ENCODE results near the gene ARL8A. TPM values are rescaled to one million over a fixed set of nuclear protein-coding genes. Genes with fewer than 3 reads are reported as not detected.

ARL8A gene
- total RNA-seq, 1 donor from 2014 or later: 95.1 TPM

GRCh38 chr1:202189918-202190715, 45.6 kb upstream of the ARL8A start:
- Mint-ChIP-seq H3K27me3 (ENCODE audit: low read depth) (peaks cover 16% of the 10 kb centered on the region), H3K27ac (ENCODE audit: unreplicated experiment) (no peak overlapping the region), H3K4me3 (ENCODE audit: unreplicated experiment) (no peak overlapping the region), H3K9me3 (ENCODE audit: low read depth) (no peaks in the 10 kb centered on the region), H3K36me3 (ENCODE audit: low read depth) (no peaks in the 10 kb centered on the region), H3K4me1 (ENCODE audit: low read depth) (peaks cover 3% of the 10 kb centered on the region)
- TF ChIP-seq, protein P1, sequence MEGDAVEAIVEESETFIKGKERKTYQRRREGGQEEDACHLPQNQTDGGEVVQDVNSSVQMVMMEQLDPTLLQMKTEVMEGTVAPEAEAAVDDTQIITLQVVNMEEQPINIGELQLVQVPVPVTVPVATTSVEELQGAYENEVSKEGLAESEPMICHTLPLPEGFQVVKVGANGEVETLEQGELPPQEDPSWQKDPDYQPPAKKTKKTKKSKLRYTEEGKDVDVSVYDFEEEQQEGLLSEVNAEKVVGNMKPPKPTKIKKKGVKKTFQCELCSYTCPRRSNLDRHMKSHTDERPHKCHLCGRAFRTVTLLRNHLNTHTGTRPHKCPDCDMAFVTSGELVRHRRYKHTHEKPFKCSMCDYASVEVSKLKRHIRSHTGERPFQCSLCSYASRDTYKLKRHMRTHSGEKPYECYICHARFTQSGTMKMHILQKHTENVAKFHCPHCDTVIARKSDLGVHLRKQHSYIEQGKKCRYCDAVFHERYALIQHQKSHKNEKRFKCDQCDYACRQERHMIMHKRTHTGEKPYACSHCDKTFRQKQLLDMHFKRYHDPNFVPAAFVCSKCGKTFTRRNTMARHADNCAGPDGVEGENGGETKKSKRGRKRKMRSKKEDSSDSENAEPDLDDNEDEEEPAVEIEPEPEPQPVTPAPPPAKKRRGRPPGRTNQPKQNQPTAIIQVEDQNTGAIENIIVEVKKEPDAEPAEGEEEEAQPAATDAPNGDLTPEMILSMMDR (IDR thresholded peaks at IDR 0.05): peak; percentile 46
- no peak for DNase-seq (ENCODE audit: low spot score)

DNA sequence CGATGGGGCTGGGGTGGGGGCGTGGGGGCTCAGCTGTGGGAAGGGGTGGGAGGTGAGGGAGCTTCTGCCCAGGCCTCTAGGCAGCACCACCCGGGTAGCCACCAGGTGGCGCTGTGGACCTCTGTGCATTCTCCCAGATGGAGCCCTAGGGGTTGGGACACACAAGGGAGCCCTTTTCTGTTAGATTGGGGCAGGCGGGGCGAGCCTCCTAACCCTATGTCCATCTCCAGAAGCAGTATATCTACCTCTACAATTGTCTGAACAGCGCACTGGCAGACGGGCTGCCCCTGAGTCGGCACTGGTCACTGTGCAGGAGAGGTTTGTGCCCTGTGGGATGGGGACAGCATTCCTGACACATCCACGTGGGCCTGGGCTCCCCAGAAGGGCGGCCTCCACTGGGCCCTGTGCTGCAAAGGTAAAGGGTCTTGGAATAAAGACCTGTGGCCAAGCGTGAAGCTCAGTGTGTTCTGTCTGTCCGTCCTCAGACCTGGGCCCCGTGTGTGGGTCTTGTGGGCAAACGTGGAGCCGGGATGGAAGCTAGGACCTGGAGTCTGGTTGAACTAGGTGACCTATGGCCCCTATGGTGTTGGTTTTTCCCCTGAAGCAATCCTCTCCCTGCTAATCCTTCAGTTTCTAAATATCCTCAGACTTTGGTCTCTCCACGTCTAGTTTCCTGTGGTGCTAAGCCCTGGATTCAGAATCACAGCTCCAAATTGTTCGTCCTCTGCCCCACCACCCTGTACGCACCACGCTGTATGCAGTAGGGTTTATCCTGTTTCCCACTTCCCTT, 44.7 kb upstream of the ARL8A start:
- H3K27ac Mint-ChIP-seq (ENCODE audit: unreplicated experiment): no peak overlapping the region
- no peak for DNase-seq (ENCODE audit: low spot score)
- H3K4me3 Mint-ChIP-seq (ENCODE audit: unreplicated experiment): no peak overlapping the region
- H3K4me1 Mint-ChIP-seq (ENCODE audit: low read depth): peaks cover 9% of the 10 kb centered on the region
- no peaks in the 10 kb centered on the region for H3K36me3 Mint-ChIP-seq (ENCODE audit: low read depth)
- TF ChIP-seq, protein P1 (IDR thresholded peaks at IDR 0.05): peak; percentile 90
- H3K27me3 Mint-ChIP-seq (ENCODE audit: low read depth): peaks cover 12% of the 10 kb centered on the region
- no peaks in the 10 kb centered on the region for H3K9me3 Mint-ChIP-seq (ENCODE audit: low read depth)

- H3K36me3 Mint-ChIP-seq (ENCODE audit: low read depth): no peaks in the 10 kb centered on the region
- TF ChIP-seq, protein P1 (IDR thresholded peaks at IDR 0.05): no peak
- H3K4me3 Mint-ChIP-seq (ENCODE audit: unreplicated experiment): no peak overlapping the region
Measured at GRCh38 chr1:202187697-202188407, 43.3 kb upstream of the ARL8A start.

DNA sequence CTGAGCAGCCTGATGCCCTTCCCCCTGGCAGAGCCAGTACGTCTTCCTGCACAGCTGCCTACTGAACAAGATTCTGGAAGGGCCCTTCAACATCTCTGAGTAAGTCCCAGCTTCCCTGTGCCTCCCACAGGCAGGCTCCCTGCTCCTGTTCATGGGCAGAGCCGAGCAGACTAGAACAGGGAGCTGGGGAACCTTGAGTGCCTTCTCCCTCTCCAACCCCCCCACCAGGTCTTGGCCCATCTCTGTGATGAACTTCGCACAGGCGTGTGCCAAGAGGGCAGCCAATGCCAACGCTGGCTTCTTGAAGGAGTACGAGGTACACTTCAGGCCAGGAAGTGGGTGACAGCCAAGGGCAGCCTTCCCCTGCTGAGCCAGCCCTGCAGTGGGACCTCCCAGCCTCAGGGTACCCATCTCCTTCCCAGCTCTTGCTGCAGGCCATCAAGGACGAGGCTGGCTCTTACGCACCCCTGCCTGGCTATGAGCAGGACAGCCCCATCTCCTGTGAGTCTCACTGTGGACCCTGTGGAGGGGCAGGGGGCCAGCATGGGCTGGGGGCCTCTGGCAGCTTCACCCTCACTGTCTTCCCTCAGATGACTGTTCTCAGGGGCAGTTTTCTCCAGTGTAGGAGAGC, 42.6 kb upstream of the ARL8A start:
- no peaks in the 10 kb centered on the region for H3K9me3 Mint-ChIP-seq (ENCODE audit: low read depth)
- no peak overlapping the region for H3K27ac Mint-ChIP-seq (ENCODE audit: unreplicated experiment)
- no peak overlapping the region for H3K4me3 Mint-ChIP-seq (ENCODE audit: unreplicated experiment)
- H3K4me1 Mint-ChIP-seq (ENCODE audit: low read depth): peaks cover 5% of the 10 kb centered on the region
- H3K27me3 Mint-ChIP-seq (ENCODE audit: low read depth): peaks cover 15% of the 10 kb centered on the region
- DNase-seq (ENCODE audit: low spot score): no peak
- no peaks in the 10 kb centered on the region for H3K36me3 Mint-ChIP-seq (ENCODE audit: low read depth)
- TF ChIP-seq, protein P1 (IDR thresholded peaks at IDR 0.05): no peak

More at GRCh38 chr1:202187697-202188407, 43.3 kb upstream of the ARL8A start:
- Mint-ChIP-seq H3K9me3 (ENCODE audit: low read depth) (no peaks in the 10 kb centered on the region), H3K27ac (ENCODE audit: unreplicated experiment) (no peak overlapping the region), H3K27me3 (ENCODE audit: low read depth) (peaks cover 12% of the 10 kb centered on the region), H3K4me1 (ENCODE audit: low read depth) (peaks cover 5% of the 10 kb centered on the region)
- no peak for DNase-seq (ENCODE audit: low spot score)
